ENCODE results near the gene RHBDD1. TPM values are rescaled to one million over a fixed set of nuclear protein-coding genes. Genes with fewer than 3 reads are reported as not detected.

The RHBDD1 gene
- total RNA-seq, 1 donor from 2014 or later, result 24.1 TPM

DNA sequence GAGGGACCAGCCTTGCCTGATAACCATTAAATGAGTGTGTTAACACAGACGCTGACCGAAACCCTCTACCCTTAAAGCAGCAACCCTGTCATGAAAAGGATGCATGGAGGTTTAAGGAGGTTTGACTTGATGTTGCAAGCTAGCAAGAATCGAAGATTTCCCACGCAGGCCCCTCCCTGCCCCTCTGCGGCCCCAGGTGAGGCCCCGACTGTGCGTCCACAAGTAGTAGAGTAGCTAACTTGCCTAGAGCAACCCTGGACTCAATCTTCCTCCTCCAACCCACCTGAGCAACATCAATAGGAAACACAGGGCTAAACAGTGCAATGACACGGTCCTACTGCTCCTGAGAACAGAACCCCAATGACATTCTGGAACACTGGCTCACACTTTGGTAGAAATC, 178.0 kb downstream of the RHBDD1 start:
- FAIRE-seq, result no peak
- no peak for DNase-seq (ENCODE audit: low spot score in 2 of 2)

DNA sequence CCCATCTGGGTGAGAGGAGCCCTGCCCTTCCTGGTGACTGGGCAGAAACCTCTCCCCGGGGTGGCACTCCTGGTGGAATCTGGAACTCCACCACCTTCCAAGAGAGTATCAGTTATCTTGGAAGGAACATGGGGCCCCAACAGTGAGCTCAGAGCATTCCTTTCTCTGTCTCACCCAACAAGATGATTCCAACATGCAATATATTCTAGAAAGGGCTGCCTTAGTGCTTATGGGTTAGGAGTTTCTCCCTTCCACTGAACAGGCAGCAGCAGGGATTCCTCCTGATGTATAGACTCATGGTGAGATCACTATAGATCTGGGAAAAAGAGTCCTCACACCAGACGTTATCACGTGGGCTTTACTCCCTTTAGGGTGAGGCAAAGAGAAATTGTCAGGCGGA, 181.0 kb downstream of the RHBDD1 start:
- no peak for FAIRE-seq
- no peak for DNase-seq (ENCODE audit: low spot score in 2 of 2)

DNA sequence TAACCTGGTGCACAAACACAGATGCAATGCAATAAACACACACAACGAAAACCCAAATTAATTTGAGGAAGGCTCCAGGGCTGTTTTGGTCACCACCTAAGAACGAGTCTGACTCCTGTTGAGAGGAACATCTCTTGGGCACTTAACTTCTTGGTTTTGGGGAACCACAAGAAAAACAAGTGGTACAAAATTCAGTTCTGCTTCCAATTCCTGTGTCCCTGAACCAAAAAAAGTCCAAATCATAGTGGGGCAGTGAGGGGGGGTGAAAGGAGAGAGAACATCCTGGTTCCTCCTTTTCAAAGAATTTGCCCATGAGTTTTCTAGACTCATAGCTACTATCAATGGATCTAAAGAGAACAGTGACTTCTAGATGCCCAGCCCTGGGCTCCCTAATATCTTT, 184.6 kb downstream of the RHBDD1 start:
- DNase-seq (ENCODE audit: low spot score in 2 of 2), result no peak
- no peak for FAIRE-seq

DNA sequence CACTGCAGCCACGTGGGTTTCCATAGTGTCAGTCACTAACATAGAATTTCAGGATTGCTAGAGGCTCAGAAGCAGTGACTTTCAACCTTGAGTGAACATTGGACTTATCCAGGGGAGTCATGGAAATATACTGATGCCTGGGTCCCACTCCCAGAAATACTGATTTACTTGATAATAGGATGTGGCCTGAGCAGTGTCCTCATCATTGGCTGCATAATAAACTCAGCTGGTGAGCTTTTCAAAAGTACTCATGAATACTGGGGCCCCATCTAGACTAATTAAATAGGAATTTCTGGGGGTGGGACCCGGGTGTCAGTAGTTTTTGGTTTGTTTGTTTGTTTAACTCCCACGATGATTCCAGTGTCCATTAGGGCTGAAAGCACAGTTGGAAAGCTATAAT, 186.8 kb downstream of the RHBDD1 start:
- no peak for DNase-seq (ENCODE audit: low spot score in 2 of 2)
- FAIRE-seq, result no peak

DNA sequence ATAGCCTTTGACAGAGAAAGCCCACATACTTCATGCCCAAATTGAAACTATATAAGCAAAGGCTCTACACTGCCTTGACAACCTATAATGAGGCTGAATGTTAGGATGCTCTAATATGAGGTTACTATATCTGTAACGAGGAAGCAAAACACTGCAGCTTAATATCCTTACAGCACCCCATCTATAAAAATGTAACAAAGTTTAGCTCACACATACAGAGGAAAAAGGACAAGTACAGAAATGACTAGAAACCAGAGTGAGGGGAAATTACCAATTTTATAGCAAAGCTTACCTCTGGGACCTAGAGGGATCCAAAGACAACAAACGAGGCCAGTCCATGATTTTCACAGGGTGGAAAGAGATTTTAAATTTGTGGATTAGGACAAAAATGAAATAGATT, 189.7 kb downstream of the RHBDD1 start:
- FAIRE-seq (no peak), DNase-seq (ENCODE audit: low spot score in 2 of 2) (no peak)

DNA sequence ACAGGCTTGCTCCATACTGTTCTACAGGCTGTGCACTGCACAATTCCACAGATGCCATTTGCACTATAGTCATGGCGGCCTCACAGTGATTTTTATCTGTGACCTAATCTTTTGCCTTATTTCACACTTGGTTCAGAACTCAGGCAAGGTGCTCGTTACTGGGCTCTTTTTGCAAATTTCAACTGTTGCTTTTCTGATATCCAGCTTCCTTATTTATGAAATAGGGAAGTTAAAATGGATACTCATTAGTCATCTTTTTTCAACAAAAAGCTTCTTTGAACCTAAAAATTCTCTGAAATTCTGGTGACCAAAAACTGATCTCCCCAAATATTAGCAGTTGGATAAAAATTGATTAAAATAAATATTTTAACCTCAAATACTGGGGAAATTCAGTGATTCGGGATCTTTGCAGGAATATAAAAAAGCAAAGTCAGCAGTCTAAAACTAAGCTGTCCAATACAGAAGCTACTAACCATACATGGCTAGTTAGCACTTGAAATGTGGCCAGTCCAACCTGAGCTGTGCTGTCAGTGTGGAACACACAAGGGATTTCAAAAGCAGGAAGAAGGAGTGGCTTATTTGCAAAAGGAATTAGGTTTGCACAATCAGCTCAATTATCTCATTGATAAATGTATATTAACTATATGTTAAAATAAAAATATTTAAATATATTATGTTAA, 193.7 kb downstream of the RHBDD1 start:
- FAIRE-seq, result no peak

DNA sequence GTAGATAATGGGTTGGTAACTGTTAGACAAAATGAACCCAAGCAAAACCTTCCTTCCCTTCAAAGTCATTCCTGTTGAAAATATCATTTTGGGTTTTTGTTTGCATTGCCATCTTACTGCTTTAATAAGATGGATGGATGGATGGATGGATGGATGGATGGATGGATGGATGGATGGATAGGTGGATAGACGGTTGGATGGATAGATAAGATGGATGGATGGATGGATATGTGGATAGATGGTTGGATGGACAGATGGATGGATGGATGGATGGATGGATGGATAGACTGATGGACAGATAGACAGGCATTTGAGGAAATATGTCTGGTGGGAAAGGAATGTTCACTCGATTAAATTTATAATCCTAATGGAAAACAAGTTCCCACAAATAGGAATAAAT, 194.9 kb downstream of the RHBDD1 start:
- no peak for FAIRE-seq
- DNase-seq (ENCODE audit: low spot score in 2 of 2), result no peak

More for the DNA sequence above, 193.7 kb downstream of the RHBDD1 start:
- no peak for DNase-seq (ENCODE audit: low spot score in 2 of 2)

DNA sequence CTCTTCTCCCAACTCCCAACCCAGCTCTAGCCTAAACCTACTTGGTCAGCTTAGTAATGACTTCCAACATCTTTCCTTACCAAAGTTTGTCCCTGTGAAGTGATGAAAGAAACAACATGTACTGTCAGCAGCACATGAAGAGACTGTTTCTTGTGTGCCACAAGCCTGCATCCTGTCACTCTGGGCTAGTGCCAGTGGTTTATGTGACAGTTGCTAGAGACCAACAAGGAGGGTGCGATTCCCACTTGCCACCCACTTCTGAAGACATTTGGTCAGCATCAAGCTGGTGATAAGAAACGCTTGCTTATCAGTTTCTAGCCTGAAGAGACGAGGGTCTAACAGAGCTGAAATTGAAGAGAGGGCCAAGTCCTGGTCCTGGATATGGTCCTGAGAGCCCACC, 195.5 kb downstream of the RHBDD1 start:
- DNase-seq (ENCODE audit: low spot score in 2 of 2), result no peak

DNA sequence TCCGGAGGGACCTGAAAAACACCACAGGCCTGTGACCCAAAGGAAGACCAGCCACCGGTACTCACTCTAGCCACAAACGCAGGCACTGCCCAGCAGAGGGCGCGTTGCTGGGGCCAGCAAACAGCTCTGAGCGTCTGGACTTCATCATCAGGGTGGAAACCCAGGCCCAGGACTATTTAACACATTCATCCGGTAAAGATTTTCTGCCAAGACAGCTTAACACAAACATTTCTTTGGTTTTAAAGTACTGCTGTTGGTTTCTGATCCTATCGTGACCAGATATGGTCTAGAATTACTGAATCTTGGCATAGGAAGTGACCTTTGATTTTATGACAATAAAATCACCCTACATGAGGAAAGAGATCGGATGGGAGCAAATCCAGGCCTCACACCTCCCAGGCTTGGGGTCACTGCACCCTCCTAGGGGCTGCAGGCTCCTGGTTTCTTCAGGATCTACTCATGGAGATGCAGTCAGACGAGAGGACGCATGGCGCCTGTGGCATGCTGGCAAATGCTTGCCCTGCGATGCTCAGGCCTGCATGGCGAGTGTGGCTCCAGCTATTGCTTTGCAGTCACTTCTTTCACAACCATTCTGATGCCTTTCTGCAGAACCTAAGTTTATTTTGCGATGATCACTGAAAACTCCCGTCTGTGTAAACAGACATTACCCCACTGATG, 197.8 kb downstream of the RHBDD1 start:
- DNase-seq (ENCODE audit: low spot score in 2 of 2) (no peak), FAIRE-seq (no peak)

More for the DNA sequence above, 195.5 kb downstream of the RHBDD1 start:
- FAIRE-seq, result no peak

DNA sequence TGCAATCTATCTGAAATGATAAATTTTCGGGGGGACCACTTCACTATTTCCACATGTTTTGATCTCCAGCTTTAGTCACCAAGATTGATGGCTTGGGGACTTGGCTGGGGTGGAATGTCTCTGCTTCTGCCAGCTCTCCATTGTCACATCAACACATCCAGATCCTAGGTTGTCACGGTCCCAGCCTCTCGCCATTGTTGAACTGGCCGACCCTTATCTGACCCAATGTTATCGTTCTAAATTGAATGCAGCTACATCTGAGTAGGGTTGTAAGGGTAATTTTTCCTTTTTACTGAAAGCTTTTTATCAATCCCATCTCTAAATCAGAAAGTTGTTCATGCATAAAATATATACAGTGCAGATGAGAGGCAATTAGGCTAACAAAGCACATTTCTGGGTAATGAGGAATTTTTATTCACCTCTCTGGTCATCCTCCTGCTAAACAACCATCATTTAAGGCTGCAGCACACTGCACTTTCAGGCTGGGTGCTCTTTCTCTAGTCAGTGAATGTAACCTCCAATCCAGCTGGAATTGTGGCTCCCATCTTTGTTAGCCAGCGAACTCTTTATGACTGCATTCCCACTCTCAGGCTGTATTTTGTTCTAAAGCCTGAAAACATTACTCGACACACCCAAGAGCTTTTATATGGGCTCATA, 200.0 kb downstream of the RHBDD1 start:
- DNase-seq (ENCODE audit: low spot score in 2 of 2), result no peak

DNA sequence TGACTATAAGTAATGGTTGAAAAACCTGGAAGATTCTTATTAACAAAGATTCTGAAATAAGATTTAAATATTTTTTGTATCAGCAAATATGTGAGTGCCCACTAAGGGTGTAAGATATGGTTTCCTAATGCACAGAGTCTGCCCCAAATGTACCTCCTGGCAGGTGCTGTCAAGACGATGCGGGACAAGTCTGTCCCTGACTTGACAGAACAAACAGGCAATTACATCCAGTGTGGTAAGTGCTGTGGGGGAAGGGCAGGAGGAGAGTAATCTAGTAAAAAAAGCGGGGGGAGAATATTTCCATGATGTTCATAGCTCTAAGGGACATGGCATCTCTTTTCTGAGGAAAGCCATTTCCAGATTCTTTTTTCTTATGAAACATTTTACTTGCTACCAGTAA, 200.7 kb downstream of the RHBDD1 start:
- no peak for DNase-seq (ENCODE audit: low spot score in 2 of 2)
- FAIRE-seq, result no peak

More for the DNA sequence above, 200.0 kb downstream of the RHBDD1 start:
- FAIRE-seq, result no peak

DNA sequence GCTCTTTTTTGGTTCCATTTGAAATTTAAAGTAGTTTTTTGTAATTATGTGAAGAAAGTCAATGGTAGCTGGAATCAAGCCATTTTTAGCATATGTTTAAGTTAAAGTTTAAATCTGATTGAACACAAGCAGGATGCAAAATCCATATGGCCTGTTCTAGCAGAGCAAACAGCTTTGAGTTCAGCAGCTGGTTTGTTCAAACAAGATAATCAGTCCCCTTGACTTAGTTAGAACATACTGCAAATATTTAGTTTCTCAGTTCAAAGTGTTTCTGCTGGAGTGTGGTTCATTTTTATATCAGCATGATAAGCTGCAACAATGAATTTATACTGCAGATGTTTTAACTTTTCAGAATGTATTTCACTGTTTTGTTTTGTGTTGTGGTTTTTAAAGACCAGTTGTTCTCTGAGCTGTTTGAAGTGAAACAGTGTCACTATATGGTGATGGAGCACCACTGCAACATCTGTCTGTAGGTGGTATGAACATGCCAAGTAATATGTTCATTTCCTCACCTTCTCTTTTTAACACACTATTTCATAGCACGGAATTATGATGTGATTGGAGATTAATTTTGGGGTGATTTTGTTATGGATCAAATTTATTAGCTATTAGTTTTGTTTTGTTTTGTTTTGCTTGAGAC, 202.8 kb downstream of the RHBDD1 start:
- no peak for DNase-seq (ENCODE audit: low spot score in 2 of 2)

DNA sequence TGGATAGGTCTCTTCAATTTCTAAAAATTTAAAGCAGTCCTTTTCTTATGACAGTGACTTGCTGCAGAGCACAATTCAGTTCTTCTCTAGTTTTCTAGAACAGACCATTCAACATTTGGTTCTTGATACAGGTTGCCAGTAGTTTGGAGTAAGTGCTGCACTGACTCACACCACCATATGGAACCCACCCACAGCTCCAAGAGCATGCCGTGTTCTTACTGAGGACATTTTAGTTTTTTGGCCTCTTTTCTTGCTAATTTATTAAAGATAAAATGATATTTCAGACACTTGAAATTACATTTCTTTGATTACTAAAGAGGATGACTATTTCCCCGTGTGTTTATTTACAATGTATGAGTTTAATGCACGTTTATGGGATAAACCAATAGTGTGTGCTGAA, 208.1 kb downstream of the RHBDD1 start:
- no peak for DNase-seq (ENCODE audit: low spot score in 2 of 2)
- FAIRE-seq, result no peak

More for the DNA sequence above, 202.8 kb downstream of the RHBDD1 start:
- no peak for FAIRE-seq

Small RNAs within 50 kb of the gene (small RNA-seq; reads per million reads assigned to genes)
- not detected for gene RF00554

Other genes with a start within 250 kb of the RHBDD1 start
- 11.8 TPM for gene IRS1, start 36.2 kb upstream of the RHBDD1 start, total RNA-seq